HepG2 (cell line): ENCODE results near the gene KDM2B. TPM values are rescaled to one million over a fixed set of nuclear protein-coding genes. Genes with fewer than 3 reads are reported as not detected.

Source experiments
- ASH2L ChIP-seq: fragments of 300-600, 200-600 bp; sonication (generic); IDR thresholded peaks from 2 replicates; pipeline ENCODE4 v1.7.0; 2017; ENCODE audit warnings: low read depth, mild to moderate bottlenecking, moderate library complexity, mixed read lengths, low read length; ENCODE audit not compliant: insufficient read length
- ATF7 ChIP-seq, 2 experiments: fragments of 450-650 bp in 1 of 2; sonication (generic) in 1 of 2; formaldehyde crosslinking in 1 of 2; IDR thresholded peaks; 2 replicates each; pipeline versions ENCODE4 v1.4.0 to v1.6.1; 2016 to 2020; ENCODE audit warnings: antibody characterized with exemption in 1 of 2, mild to moderate bottlenecking in 1 of 2, missing genetic modification reagents in 1 of 2
- CHD4 ChIP-seq: fragments of 200-600 bp; sonication (generic); IDR thresholded peaks from 2 replicates; pipeline ENCODE4 v1.7.0; 2017; ENCODE audit warnings: mild to moderate bottlenecking, low read length, borderline replicate concordance
- ESRRA ChIP-seq: sonication (generic); formaldehyde crosslinking; IDR thresholded peaks from 2 replicates; pipeline ENCODE4 v1.5.1; 2020; ENCODE audit warnings: mild to moderate bottlenecking, low read depth, missing genetic modification reagents
- HDAC2 ChIP-seq: sonication (generic); formaldehyde crosslinking; IDR thresholded peaks from 2 replicates; pipeline ENCODE4 v1.4.0; 2020; ENCODE audit warnings: missing genetic modification reagents
- HNF4A ChIP-seq: sonication (generic); formaldehyde crosslinking; IDR thresholded peaks from 2 replicates; pipeline ENCODE4 v1.4.0; 2020; ENCODE audit warnings: missing genetic modification reagents
- HOXA7 ChIP-seq: sonication (generic); formaldehyde crosslinking; IDR thresholded peaks from 2 replicates; pipeline ENCODE4 v1.8.1; 2022; ENCODE audit warnings: mild to moderate bottlenecking, missing genetic modification reagents, moderate library complexity
- IKZF4 ChIP-seq: sonication (generic); formaldehyde crosslinking; IDR thresholded peaks from 2 replicates; pipeline ENCODE4 v1.5.1; 2020; ENCODE audit warnings: borderline replicate concordance, mild to moderate bottlenecking, low read depth, missing genetic modification reagents; ENCODE audit errors: not compliant biosample characterization
- NR1H2 ChIP-seq: sonication (generic); formaldehyde crosslinking; IDR thresholded peaks from 2 replicates; pipeline ENCODE4 v1.8.1; 2022; ENCODE audit warnings: low read depth, missing genetic modification reagents, borderline replicate concordance
- ONECUT2 ChIP-seq: sonication (generic); formaldehyde crosslinking; IDR thresholded peaks from 2 replicates; pipeline ENCODE4 v1.4.0; 2020; ENCODE audit warnings: missing genetic modification reagents
- SALL2 ChIP-seq: sonication (generic); formaldehyde crosslinking; IDR thresholded peaks from 2 replicates; pipeline ENCODE4 v1.8.1; 2023; ENCODE audit warnings: mild to moderate bottlenecking, missing genetic modification reagents, inconsistent platforms
- SMAD9 ChIP-seq: sonication (generic); formaldehyde crosslinking; IDR thresholded peaks from 2 replicates; pipeline ENCODE4 v1.5.1; 2020; ENCODE audit warnings: mild to moderate bottlenecking, missing genetic modification reagents
- SP5 ChIP-seq: IDR thresholded peaks from 2 replicates; pipeline ENCODE4 v1.6.1; 2016; ENCODE audit warnings: low read depth, borderline replicate concordance
- SUZ12 ChIP-seq: fragments of 150-350 bp; IDR thresholded peaks from 2 replicates; pipeline ENCODE4 v1.6.1; 2014; ENCODE audit warnings: low read depth, low read length
- ZBTB21 ChIP-seq: sonication (generic); formaldehyde crosslinking; IDR thresholded peaks from 2 replicates; pipeline ENCODE4 v1.4.0; 2020; ENCODE audit warnings: missing genetic modification reagents
- ZFP1 ChIP-seq: IDR thresholded peaks from 2 replicates; pipeline ENCODE4 v1.6.1; 2016
- ZNF12 ChIP-seq: sonication (generic); formaldehyde crosslinking; IDR thresholded peaks from 2 replicates; pipeline ENCODE4 v1.5.0; 2020; ENCODE audit warnings: missing genetic modification reagents
- ZNF260 ChIP-seq: sonication (generic); formaldehyde crosslinking; IDR thresholded peaks from 2 replicates; pipeline ENCODE4 v1.4.0; 2020; ENCODE audit warnings: missing genetic modification reagents, low read depth, mild to moderate bottlenecking, borderline replicate concordance
- ZNF431 ChIP-seq: sonication (generic); formaldehyde crosslinking; IDR thresholded peaks from 2 replicates; pipeline ENCODE4 v1.9.0; 2022; ENCODE audit warnings: missing genetic modification reagents, low read depth, mild to moderate bottlenecking, borderline replicate concordance
- ZNF512B ChIP-seq: sonication (generic); formaldehyde crosslinking; IDR thresholded peaks from 2 replicates; pipeline ENCODE4 v1.5.1; 2020; ENCODE audit warnings: missing genetic modification reagents, mild to moderate bottlenecking, borderline replicate concordance
- ZNF546 ChIP-seq: sonication (generic); formaldehyde crosslinking; conservative IDR thresholded peaks from 2 replicates; pipeline ENCODE4 v1.8.1; 2023; ENCODE audit warnings: mild to moderate bottlenecking, missing genetic modification reagents
- ZNF629 ChIP-seq: sonication (generic); formaldehyde crosslinking; conservative IDR thresholded peaks from 2 replicates; pipeline ENCODE4 v1.5.0; 2020; ENCODE audit warnings: missing genetic modification reagents
- ZNF660 ChIP-seq: sonication (generic); formaldehyde crosslinking; IDR thresholded peaks from 2 replicates; pipeline ENCODE4 v1.5.1; 2020; ENCODE audit warnings: mild to moderate bottlenecking, low read depth, missing genetic modification reagents, borderline replicate concordance
- polyA plus RNA-seq, 8 experiments: library from polyadenylated mRNA; depleted of rRNA in 3 of 8; stranded (reverse) in 7 of 8; unstranded in 1 of 8; fragments of >200 nt; fragmentation: Illumina TruSeq in 4 of 8; extraction: Trizol in 4 of 8; gene quantifications; 2 replicates each; pipeline versions ENCODE4 v1.2.1 to v1.2.3, GENCODE V29; 2011 to 2016; ENCODE audit warnings: low read depth in 4 of 8, missing spikeins in 1 of 8, mixed read lengths in 1 of 8; ENCODE audit not compliant: insufficient read depth in 1 of 8
- total RNA-seq, 5 experiments: library from RNA; depleted of rRNA; stranded (reverse); fragments of >200 nt; fragmentation: Illumina TruSeq; extraction: Trizol; gene quantifications; 2 replicates each; pipeline ENCODE4 v1.2.3, GENCODE V29; 2016; ENCODE audit warnings: low read depth in 1 of 5
- TF ChIP-seq, protein P1 (sequence below): sonication (generic); formaldehyde crosslinking; IDR thresholded peaks from 2 replicates; pipeline ENCODE4 v1.4.0; 2020; ENCODE audit warnings: missing genetic modification reagents
- TF ChIP-seq, protein P2 (sequence below): IDR thresholded peaks from 2 replicates; pipeline ENCODE4 v1.6.1; 2012; ENCODE audit warnings: inconsistent platforms

The KDM2B gene
- total and polyA plus RNA-seq, 2 of the 13 experiments (the other 11 are each of a cell fraction or from before 2014, with no cell fraction given) = 17.5 to 26.1 TPM

- no peak for TF ChIP-seq NR1H2
- TF ChIP-seq SALL2 (CRISPR knock-in tag) = no peak
- TF ChIP-seq, protein P1, sequence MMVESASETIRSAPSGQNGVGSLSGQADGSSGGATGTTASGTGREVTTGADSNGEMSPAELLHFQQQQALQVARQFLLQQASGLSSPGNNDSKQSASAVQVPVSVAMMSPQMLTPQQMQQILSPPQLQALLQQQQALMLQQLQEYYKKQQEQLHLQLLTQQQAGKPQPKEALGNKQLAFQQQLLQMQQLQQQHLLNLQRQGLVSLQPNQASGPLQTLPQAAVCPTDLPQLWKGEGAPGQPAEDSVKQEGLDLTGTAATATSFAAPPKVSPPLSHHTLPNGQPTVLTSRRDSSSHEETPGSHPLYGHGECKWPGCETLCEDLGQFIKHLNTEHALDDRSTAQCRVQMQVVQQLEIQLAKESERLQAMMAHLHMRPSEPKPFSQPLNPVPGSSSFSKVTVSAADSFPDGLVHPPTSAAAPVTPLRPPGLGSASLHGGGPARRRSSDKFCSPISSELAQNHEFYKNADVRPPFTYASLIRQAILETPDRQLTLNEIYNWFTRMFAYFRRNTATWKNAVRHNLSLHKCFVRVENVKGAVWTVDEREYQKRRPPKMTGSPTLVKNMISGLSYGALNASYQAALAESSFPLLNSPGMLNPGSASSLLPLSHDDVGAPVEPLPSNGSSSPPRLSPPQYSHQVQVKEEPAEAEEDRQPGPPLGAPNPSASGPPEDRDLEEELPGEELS = peak; percentile 94
- TF ChIP-seq ZNF546 (CRISPR knock-in tag) = 0 out of 2 replicates have a peak, but pooled peaks have one; percentile 11
- no peak for TF ChIP-seq ZNF260 (CRISPR knock-in tag)
- TF ChIP-seq CHD4 = peak; percentile 76; the same call in 1 of the 2 replicates
- no peak for TF ChIP-seq ZNF660 (CRISPR knock-in tag)
- TF ChIP-seq ZNF629 (CRISPR knock-in tag) = 0 out of 2 replicates have a peak, but pooled peaks have one; percentile 5
- TF ChIP-seq ATF7 (IDR thresholded peaks at IDR 0.05) = no peak; the same call in 1 of the 2 replicates
- TF ChIP-seq ATF7 (CRISPR knock-in tag; IDR thresholded peaks at IDR 0.05) = peak; percentile 83
- TF ChIP-seq HOXA7 (CRISPR knock-in tag) = no peak
- no peak for TF ChIP-seq IKZF4 (CRISPR knock-in tag)
- no peak for TF ChIP-seq ZNF512B
- TF ChIP-seq ZBTB21 (CRISPR knock-in tag) = no peak
- peak; percentile 42 for TF ChIP-seq SP5
- 0 out of 2 replicates have a peak, but pooled peaks have one; percentile 38 for TF ChIP-seq ZFP1 (CRISPR knock-in tag)
- TF ChIP-seq, protein P2, sequence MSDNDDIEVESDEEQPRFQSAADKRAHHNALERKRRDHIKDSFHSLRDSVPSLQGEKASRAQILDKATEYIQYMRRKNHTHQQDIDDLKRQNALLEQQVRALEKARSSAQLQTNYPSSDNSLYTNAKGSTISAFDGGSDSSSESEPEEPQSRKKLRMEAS = 0 out of 2 replicates have a peak, but pooled peaks have one; percentile 28
- no peak for TF ChIP-seq SUZ12
- TF ChIP-seq ASH2L = peak; percentile 59
- no peak; the same call in 1 of the 2 replicates for TF ChIP-seq ZNF431
- TF ChIP-seq HNF4A (CRISPR knock-in tag) = peak; percentile 85
- TF ChIP-seq HDAC2 (CRISPR knock-in tag) = peak; percentile 74
- TF ChIP-seq ESRRA (CRISPR knock-in tag) = peak; percentile 83
- no peak; the same call in 1 of the 2 replicates for TF ChIP-seq ZNF12 (CRISPR knock-in tag)
- TF ChIP-seq SMAD9 = no peak
- peak; percentile 51; the same call in 1 of the 2 replicates for TF ChIP-seq ONECUT2 (CRISPR knock-in tag)
Measured at GRCh38 chr12:121490401-121491281, 90.2 kb downstream of the KDM2B start (continued).
